Measurements from ENCODE around the gene CASK.
"Not testable (repeated sequence)": the region's sequence is repeated elsewhere in the genome, so short reads cannot be mapped to it uniquely, and the experiment has no call there.

The CASK gene

DNA sequence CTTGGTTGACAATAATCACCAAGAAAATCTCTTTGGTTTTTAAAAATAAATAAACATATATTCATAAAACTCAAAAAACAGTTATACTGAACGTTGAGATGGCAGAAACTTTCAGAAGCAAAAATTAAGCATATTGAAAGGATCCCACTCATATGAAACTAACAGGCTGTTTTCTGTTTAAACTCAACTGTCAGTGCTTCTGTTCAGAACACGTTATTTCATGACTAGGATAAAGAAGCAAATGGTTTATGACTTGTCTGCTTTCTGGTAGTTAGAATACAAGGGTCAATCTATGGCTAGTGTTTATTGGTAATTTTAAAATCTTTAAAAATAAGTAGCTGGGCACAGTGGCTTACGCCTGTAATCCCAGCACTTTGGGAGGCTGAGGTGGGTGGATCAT is 195.2 kb downstream of the CASK start:
- DNase-seq, result no peak

DNA sequence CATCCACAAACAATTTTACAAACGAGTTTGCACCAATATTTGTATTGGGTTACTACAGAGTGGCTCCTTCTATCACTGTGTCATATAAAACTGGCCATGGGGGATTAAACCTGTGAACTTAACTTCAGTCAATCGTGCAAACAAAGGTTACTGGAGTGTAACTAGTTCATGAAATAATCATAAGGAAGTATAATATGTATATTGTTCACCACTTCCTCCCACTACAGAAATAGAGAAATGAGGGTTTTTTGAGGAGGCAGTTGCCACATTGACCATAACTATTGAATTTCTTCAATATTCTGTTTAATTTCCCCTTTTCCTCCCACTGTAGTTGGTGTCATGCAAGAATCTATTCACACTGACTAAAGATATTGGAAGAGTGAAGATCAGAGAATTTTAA is 199.5 kb downstream of the CASK start, which contains the start of gene GPR82:
GPR82 (plus strand) TSS at position 356 of the 400 bp plus-strand sequence. CDS start 2,846 bp downstream, outside the sequence.
- no peak for DNase-seq

DNA sequence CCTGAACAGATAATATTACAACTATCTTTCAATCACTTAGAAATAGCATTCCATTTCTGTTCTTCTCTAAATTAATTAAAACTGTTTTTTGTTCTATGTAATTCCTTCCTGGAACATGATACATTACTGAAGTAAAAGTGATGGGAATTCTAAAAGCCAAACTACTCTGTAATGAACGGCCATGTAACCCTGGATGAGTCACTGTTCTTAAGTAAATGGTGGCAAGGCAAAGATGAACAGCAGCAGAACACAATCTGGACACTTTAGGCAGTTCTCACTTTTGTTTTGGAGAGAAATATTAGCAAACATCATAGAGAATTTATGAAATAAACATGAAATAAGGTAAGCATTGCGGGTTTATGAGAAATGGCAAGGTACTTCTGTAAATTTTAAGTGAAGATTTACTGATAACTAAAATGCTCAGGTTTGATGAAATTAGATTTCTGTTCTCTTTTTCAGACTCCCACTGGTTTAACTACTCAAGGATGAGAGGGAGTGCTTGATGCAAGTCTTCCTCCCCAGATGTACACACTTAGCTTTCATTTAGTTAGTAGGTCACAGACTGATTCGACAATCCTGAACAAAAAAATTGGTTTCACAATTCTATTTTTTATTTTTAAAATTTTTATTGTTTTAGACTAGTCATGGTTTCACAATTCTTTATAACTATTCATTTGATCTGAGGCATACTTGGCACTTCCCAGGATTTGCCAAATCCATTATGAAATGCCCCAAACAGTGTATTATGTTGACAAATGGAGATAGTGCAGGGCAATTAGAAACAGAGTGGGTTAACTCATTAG is 200.3 kb downstream of the CASK start:
- DNase-seq, result no peak

DNA sequence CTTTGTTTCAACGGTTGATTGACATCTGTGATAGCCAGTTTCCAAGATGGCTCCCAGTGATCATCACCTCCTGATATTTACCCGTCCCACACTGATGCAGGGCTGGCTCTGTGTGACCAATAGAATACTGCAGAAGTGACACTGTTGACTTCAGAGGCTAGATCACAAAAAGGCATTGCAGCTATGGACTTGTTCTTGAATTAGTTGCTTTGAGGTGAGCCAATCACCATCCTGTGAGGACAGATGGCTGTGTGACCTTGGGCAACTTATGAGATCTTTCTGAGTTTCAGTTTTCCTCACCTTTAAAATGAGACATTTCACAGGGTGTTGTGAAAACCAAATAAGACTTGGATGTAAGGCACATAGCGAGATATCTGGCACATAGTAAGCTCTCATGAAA is 201.1 kb downstream of the CASK start:
- DNase-seq, result no peak

DNA sequence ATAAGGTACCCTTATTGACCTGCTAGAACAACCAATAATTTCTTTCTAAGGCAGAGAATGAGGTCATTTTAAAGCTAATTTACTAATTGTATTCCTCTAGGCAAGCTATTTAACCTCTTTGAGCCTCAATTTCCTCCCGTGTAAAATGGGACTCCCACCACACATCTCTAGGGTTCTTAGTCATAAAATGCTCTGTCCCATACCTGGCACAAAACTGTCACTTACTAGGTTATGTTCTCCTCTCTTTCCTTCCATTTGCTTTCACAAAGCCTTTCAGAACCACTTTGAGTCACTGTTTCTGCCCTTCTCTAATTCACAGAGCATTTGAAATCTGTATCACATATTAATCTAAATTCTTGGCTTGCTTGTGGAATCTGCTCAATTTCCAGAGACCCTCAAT is 201.8 kb downstream of the CASK start:
- DNase-seq, result no peak

DNA sequence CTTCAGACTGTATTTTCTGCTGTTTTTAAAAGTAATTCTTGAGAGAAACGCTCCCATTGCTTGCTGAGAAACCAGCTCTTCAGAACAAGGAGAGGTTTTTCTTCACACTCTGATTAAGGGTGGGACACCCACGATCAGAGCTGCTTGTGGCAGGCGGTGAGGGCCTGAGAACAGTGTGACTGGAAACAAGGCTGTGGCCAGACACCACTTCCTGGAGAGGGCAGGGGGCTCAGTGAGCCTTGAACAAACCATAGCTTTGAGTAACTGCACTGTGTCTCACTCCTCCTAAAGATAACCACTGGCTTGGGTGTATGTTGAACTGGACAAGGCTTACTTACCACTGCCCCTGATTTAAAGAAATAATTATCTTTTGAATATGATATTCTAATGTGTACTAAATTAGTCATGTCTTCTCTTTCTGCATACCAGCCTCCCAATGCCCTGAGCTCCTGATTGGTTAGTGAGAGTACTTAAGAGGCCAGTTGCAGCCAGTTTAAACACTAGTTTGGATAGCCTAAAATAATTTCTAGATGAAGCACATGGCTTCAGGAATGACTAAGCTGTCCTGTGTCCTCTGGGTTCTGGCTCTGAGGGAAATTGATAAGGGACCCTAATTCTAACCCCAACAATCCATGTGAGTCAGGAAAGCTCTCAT is 203.1 kb downstream of the CASK start:
- no peak for DNase-seq

DNA sequence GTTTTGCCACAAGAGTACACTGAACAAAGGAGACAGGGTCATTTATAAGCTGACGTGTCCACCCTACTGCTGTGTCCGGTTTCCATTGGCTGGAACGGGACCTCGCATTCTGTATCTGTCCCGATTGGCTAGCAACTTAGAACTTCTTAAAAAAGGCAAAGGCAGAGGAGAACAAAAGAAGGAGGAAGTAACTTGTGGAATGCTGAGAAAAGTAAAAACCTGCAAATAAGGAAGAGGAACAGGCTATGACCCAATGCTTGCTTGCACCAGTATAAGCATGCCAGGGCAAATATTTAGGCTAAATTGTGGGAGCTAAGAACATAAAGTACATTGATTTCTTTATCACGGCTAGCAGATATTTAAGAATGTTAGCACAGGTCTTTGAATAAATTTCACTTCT is 203.7 kb downstream of the CASK start:
- DNase-seq, result not testable (repeated sequence)

DNA sequence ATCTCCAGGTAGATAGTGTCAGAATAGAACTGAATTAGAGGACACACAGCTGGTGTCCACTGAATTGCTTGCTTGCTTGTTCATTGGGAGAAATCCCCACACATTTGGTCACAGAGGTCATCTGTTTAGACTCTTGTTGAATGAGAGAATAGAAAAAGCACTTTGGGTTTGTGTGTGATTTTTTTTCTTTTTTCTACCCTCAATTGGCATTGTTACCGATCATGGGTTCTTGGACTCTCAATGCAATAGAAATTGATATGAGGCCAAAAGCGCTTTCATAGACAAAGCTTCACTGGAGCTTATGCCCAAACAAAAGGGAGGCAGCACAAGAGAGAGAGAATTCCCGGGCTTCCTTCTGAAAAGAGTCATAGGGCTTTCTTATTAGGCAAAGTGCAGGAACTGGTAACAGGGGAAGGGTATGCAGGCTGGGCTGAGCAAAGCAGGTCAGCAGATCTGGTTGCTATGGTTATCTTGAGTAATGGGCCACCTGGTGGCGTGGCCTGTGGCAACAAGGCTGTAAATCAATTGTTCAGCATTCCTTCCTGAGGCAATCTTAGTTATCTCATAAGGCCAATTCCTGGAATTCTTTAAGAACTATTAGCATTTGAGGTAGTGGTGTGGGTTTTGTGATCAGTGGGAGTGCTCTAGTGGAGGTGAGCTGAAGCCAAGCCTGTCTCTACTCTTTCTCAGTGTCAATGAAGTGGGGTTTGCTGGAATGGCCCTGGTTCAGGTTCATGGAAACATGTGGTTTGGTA is 204.7 kb downstream of the CASK start:
- DNase-seq, result no peak

DNA sequence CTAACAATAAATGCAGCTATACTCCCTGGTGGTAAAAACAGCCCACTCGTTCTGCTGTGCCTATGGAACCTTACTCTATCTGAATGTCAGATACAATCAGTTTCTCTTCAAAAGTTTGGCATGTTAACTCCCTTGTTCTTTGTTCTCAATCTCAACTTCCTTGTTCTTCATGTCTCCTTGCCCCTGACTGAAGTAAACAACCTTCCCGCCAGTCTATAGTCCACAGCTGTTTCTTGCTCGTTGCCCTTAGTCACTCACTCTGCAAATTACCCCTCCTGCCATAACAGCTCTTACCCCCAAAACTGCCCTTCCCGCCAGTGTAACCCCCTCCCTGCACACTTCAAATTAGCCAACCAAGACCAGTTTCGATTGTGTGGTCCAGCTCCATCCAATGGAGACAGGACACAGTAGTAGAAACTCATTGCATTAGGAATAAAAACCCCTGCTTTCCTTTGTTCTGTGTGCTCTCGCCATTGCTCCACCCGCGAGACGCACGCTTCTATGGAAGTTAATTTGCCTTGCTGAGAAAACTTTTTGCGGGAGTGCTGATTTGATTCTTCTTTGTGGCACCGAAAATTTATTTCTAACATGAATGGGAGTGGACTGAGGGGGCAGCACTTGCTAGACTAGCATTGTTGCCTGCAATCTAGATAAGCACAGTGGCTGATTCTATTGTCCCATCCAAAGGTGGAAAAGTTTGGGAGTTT is 206.4 kb downstream of the CASK start:
- DNase-seq, result no peak

DNA sequence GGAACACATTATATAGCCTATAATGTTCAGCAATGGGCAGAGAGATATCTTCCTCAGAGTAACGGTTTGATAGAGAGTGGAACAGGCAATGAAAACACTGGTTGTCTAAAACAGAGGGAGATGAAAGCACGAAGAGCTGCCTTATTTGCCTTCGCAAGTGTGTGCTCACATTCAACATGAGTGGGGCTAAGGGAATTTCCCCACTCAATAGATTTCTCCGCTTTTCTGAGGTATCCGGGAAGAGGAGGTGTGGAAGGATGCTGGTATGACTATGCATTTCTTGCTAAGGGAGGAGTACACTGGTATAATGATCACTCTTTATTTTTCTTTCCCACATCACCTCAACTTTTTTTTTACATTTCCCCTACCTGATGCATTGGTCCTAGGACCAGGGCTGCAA is 207.1 kb downstream of the CASK start:
- no peak for DNase-seq

DNA sequence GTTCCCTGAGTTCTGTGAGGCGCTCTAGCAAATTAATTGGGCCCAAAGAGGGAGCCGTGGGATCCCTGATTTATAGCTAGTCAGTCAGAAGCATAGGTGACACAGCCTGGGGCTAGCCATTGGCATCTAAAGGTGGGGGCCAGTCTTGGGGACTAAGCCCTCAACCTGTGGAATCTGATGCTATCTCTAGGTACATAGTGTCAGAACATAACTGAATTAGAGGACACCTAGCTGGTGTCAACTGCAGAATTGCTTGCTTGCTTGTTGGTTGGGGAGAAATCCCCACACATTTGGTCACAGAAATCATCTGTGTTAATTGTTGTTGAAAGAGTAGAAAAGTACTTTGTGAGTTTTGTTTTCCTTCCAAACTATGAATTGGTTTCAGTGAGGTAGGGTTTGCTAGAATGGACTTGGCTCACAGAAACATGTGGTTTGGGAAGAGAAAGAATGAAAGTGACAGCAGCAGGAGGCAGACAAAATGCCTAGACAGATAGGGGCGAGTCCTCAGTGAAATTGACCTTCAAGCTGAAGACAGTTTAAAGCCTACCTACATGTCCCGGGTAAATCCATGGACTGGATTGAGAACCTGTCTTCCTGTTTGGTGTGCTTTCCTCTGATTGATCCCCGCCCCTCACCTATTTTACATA is 212.2 kb downstream of the CASK start:
- DNase-seq, result no peak

DNA sequence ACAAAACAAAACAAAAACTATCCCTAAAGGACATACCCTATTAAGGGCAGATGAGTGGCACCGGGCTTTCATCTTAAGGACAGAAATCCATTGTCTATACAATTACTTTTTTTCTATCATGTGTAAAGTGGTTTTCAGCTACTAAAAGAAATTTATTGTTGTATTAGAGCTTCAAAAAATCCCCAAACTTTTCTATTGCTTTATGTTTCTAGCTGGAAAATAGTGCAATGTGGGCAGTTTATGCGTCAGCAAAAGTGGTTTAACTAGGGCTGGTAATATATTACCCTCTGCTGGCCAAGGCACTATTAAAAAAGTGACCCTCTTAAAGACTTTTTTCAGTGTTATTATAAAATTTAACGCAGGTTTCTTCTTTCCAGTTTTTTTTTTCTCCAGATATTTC is 214.9 kb downstream of the CASK start:
- DNase-seq, result no peak

DNA sequence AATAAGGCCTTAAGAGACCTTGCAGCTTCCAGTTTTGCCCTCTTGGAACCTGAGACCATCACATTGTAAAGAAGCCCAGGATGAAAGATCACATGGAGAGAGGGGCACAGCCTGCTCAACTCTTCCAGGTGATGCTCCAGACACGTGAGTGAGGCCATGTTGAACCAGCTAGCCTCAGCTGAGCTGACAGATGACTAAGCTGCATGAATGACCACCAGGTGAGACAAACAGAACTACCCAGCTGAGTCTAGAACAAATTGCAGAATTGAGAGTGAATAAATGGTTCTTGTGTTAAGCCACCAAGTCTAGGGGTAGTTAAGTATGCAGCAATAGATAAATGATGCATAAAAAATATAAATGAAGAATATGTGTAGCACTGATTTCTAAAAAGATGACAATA is 216.1 kb downstream of the CASK start:
- DNase-seq, result no peak

DNA sequence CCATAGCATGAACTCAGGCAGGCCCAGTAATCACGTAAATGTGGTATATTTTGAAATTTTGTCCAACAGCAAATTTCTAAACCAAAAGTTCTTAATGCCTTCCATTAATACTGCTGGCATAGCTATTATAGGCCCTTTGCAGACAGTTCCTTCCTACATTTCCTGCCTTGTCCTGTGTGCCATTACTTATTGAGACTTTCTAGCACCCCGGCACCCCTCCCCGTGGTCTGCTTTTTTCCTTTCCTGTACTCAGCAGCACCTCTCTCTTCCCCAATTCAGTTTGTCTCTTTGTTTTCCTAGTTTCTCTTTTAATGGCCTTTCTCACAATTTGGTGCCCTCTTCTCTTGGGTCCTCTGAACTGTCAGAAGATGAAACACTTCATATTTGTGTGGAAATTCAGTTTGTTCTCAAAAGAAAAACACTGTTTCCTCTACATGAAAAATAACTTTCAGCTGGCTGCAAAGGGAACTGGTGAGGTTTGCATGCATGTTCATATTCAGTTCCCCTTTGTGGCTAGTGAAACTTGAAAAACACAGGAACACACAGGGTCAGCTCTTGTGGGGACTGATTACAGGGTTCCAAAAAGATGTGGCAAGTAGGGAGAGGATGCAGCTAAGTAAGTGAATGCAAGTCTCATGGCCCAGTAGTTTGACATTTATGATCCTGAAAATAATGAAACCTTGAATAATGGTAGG is 217.5 kb downstream of the CASK start:
- DNase-seq, result no peak

DNA sequence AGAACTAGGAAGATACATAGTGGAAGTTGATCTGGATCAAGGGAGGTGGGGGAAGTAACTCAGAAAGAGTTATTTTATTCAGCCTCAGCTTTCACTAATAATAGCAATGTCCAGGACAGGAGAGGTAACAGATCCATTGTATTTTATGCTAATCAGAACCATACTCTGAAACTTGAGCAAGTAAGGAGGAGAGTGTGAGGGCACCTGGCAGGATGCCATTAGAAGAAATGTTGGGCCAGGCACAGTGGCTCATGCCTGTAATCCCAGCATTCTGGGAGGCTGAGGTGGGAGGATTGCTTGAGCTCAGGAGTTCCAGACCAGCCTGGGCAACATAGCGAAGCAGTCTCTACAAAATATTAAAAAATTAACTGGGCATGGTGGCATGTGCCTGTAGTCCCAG is 218.3 kb downstream of the CASK start:
- no peak for DNase-seq

DNA sequence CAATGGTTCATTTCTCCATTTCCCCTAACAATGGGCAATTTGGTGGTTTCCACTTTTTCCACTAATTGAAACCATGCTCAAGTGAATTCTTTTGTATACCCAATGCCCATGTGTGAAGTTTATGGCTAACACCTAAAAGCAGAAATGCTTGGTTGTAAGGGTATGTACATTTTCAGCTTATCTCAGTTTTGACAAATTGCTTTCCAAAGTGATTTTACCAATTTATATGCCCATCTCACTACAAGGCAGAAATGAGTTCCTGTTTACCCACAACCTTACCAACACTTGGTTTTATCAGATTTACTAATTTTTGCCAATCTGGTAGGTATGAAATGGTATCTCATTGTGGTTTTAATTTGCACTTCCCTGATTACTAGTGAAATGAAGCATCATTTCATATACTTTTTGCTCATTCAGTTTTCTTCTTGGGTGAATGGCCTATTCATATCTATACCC is 219.8 kb downstream of the CASK start:
- DNase-seq, result no peak

DNA sequence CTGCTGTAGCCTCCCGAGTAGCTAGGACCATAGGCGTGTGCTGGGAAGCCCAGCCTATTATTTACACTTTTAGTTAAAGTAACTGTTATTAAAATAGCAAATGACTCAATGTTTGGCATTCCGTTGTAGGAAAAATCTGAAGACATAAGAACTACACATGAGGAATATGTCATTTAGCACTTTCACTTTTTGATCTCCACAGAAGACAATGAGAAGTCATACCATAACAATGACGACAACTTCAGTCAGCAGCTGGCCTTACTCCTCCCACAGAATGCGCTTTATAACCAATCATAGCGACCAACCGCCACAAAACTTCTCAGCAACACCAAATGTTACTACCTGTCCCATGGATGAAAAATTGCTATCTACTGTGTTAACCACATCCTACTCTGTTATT is 227.9 kb downstream of the CASK start:
- no peak for DNase-seq

DNA sequence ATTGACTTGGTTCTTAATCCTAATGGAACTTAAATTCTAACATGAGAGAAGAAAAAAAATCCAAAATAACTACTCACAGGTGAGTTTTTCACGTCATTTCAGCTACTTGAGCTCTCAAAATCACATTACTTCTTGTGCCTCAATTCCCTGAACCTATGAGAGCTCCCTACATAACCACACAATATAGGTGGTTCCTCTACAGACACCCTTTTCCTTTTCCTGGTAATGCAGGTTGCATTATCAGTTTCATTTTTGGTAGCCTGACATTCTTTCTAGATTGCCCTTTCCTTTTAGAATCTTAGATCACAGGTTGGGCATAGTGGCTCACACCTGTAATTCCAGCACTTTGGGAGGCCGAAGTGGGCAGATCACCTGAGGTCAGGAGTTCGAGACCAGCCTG is 230.3 kb downstream of the CASK start:
- DNase-seq, result no peak

DNA sequence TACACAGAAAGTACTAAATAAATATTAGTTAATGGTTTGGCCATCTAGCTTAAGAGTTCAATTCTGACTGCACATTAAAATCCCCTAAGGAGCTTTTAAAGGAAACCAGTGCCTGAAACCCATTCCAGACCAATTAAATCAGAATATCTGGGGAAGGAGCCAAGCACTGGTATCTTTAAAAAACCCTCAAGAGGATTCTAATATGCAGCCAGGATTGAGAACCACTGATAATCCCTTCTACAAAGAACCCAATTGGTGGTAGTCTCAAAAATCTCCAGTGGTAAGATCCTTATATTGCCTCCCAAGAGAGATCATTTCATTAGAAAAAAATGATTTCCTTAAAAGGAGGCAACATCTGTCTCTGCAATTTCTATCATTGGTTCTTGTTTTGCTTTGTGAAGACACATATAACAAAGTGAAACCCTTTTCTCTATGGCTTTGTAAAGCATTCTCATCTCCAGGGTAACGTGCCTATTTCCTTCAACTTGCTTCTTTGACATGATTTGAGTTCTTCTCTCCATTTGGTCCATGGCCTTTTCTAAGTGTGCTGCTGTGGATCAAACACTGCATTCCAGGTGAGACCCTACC is 231.1 kb downstream of the CASK start:
- DNase-seq, result peak; percentile 2

DNA sequence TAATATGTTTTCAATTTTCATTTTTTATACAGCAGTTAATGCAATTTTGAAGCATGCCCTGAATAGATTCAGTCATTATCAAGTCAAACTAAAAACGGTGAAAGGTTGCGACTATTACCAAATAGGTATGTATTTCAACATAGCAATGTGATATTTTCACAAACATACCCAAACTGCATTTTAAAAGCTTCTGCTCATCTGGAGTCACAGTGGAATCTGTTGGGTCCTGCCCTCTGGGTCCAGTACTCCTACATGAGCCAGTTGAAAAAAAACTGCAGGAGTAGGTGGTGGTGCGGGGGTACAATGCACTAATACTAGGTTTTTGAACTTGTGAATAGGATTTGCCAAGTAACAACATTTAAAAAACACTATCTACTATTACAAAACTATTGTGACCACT is 233.6 kb downstream of the CASK start:
- no peak for DNase-seq

DNA sequence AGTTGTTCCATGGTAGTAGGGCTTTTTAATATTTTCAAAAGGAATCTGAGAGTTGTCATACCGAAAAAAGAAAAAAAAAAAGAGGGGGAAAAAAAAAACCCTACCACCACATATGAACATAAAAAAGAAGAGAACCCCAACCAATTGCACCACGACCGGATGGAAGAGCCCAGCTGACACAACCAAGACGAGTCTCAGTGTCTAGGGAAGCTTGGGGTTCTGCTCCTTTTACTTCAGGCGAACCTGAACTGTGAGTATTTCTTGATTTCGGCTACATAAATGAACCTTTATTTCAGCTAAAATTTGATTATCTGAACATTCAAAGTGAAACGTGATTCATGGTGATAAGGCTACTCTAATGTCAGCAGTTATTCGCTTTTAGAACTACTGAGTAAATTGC is 234.5 kb downstream of the CASK start, which contains the start of gene GPR34:
GPR34 (plus strand) TSS at position 139 of the 400 bp plus-strand sequence. CDS start 6,661 bp downstream, outside the sequence.
- DNase-seq, result no peak

Measured in NCI-H2171 treated with DMSO at 0.1 percent for 48 hours (cell line).